Hepatocyte (in vitro differentiated cells): ENCODE results near the gene FEM1A. TPM values are rescaled to one million over a fixed set of nuclear protein-coding genes. Genes with fewer than 3 reads are reported as not detected.

Experiments used
- DNase-seq: peaks from one replicate; pipeline ENCODE4 v3.0.0-alpha.2; 2016; ENCODE audit warnings: low spot score
- H2AFZ ChIP-seq: fragments of 200-600 bp; sonication (generic); 2 replicates; pipeline ENCODE4 v1.6.0; 2016; ENCODE audit warnings: antibody characterized with exemption, mild to moderate bottlenecking
- H3K27ac ChIP-seq: fragments of 200-600 bp; sonication (generic); 2 replicates; pipeline ENCODE4 v1.5.1; 2016; ENCODE audit warnings: mild to moderate bottlenecking
- H3K27me3 ChIP-seq: fragments of 200-600 bp; sonication (generic); 2 replicates; pipeline ENCODE4 v1.6.1; 2016
- H3K36me3 ChIP-seq: fragments of 200-600 bp; sonication (generic); replicated peaks from 2 replicates; pipeline ENCODE4 v1.5.1; 2016; ENCODE audit warnings: low read depth; ENCODE audit not compliant: insufficient read depth
- H3K4me1 ChIP-seq: fragments of 200-600 bp; sonication (generic); 2 replicates; pipeline ENCODE4 v1.5.1; 2016; ENCODE audit warnings: mild to moderate bottlenecking, moderate library complexity; ENCODE audit not compliant: insufficient read depth
- H3K4me2 ChIP-seq: fragments of 200-600 bp; sonication (generic); 2 replicates; pipeline ENCODE4 v1.6.0; 2016
- H3K4me3 ChIP-seq: fragments of 200-600 bp; sonication (generic); 2 replicates; pipeline ENCODE4 v1.5.1; 2016; ENCODE audit warnings: mild to moderate bottlenecking
- H3K79me2 ChIP-seq: fragments of 200-600 bp; sonication (generic); 2 replicates; pipeline ENCODE4 v1.6.0; 2017; ENCODE audit warnings: mild to moderate bottlenecking
- H3K9me2 ChIP-seq: fragments of 200-600 bp; sonication (generic); replicated peaks from 2 replicates; pipeline ENCODE4 v1.6.0; 2017; ENCODE audit warnings: mild to moderate bottlenecking; ENCODE audit not compliant: insufficient read depth
- H3K9me3 ChIP-seq: fragments of 200-600 bp; sonication (generic); 2 replicates; pipeline ENCODE4 v1.5.1; 2016; ENCODE audit warnings: low read depth, mild to moderate bottlenecking
- H4K20me1 ChIP-seq: fragments of 200-600 bp; sonication (generic); 2 replicates; pipeline ENCODE4 v1.6.0; 2016; ENCODE audit warnings: mild to moderate bottlenecking; ENCODE audit not compliant: insufficient read depth, poor library complexity, severe bottlenecking
- EZH2 ChIP-seq: fragments of 200-600 bp; sonication (generic); IDR thresholded peaks from 2 replicates; pipeline ENCODE4 v1.6.1; 2016; ENCODE audit warnings: antibody characterized with exemption, mild to moderate bottlenecking, borderline replicate concordance
- EZH2phosphoT487 ChIP-seq: fragments of 200-600 bp; sonication (generic); IDR thresholded peaks from one replicate; pipeline ENCODE4 v1.6.1; 2018; ENCODE audit warnings: antibody characterized with exemption, mild to moderate bottlenecking, low read depth, moderate library complexity; ENCODE audit not compliant: unreplicated experiment, severe bottlenecking
- WGBS: methylation state at CpG from one replicate; pipeline ENCODE4 v1.1.6; 2016; ENCODE audit warnings: low lambda C conversion rate; ENCODE audit errors: missing lambda C conversion rate; 5-methylcytosine and 5-hydroxymethylcytosine counted together
- polyA plus RNA-seq: library from polyadenylated mRNA; unstranded; fragments of >200 nt; fragmentation: Nextera tagmentation; extraction: Ambion mirVana; gene quantifications from 2 replicates; pipeline ENCODE4 v1.2.1, GENCODE V29; 2016
- total RNA-seq: library from RNA; depleted of rRNA; stranded (reverse); fragments of >200 nt; gene quantifications from 2 replicates; pipeline ENCODE4 v1.2.3, GENCODE V29; 2014
- TF ChIP-seq, protein P1 (sequence below): fragments of 200-600 bp; sonication (generic); IDR thresholded peaks from 2 replicates; pipeline ENCODE4 v1.5.1; 2016; ENCODE audit warnings: antibody characterized with exemption, mild to moderate bottlenecking; ENCODE audit not compliant: poor library complexity

The FEM1A gene
- total and polyA plus RNA-seq, 2 experiments from 2014 or later = 1.3 to 9.2 TPM

DNA sequence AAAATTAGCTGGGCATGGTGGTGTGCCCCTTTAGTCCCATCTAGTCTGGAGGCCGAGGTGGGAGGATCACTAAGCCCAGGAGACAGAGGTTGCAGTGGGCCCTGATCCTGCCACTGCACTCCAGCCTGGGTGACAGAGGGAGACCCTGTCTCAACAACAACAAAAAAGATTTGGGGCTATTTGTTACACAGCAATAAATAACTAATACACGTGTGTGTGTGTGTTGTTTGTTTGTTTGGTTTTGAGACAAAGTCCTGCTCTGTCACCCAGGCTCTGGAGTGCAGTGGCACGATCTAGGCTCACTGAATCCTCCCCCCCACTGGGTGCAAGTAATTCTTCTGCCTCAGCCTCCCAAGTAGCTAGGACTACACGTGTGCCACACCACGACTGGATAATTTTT, 32.9 kb upstream of the FEM1A start:
- H3K79me2 ChIP-seq = no peaks in the 10 kb centered on the region
- no peaks in the 10 kb centered on the region for H3K36me3 ChIP-seq
- H3K4me3 ChIP-seq = no peak overlapping the region
- TF ChIP-seq EZH2 (no peak), EZH2phosphoT487 (no peak)
- TF ChIP-seq, protein P1, sequence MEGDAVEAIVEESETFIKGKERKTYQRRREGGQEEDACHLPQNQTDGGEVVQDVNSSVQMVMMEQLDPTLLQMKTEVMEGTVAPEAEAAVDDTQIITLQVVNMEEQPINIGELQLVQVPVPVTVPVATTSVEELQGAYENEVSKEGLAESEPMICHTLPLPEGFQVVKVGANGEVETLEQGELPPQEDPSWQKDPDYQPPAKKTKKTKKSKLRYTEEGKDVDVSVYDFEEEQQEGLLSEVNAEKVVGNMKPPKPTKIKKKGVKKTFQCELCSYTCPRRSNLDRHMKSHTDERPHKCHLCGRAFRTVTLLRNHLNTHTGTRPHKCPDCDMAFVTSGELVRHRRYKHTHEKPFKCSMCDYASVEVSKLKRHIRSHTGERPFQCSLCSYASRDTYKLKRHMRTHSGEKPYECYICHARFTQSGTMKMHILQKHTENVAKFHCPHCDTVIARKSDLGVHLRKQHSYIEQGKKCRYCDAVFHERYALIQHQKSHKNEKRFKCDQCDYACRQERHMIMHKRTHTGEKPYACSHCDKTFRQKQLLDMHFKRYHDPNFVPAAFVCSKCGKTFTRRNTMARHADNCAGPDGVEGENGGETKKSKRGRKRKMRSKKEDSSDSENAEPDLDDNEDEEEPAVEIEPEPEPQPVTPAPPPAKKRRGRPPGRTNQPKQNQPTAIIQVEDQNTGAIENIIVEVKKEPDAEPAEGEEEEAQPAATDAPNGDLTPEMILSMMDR = no peak
- 71% methylated on average over 5 of the region's 5 CpGs for WGBS
- no peak for DNase-seq
- H3K27me3 ChIP-seq = no peaks in the 10 kb centered on the region
- no peak overlapping the region for H3K27ac ChIP-seq
- H3K9me3 ChIP-seq = no peaks in the 10 kb centered on the region
- no peak overlapping the region for H2AFZ ChIP-seq
- H3K4me1 ChIP-seq = peaks cover 7% of the 10 kb centered on the region
- no peaks in the 10 kb centered on the region for H3K9me2 ChIP-seq
- no peaks in the 10 kb centered on the region for H4K20me1 ChIP-seq
- H3K4me2 ChIP-seq = no peak overlapping the region

DNA sequence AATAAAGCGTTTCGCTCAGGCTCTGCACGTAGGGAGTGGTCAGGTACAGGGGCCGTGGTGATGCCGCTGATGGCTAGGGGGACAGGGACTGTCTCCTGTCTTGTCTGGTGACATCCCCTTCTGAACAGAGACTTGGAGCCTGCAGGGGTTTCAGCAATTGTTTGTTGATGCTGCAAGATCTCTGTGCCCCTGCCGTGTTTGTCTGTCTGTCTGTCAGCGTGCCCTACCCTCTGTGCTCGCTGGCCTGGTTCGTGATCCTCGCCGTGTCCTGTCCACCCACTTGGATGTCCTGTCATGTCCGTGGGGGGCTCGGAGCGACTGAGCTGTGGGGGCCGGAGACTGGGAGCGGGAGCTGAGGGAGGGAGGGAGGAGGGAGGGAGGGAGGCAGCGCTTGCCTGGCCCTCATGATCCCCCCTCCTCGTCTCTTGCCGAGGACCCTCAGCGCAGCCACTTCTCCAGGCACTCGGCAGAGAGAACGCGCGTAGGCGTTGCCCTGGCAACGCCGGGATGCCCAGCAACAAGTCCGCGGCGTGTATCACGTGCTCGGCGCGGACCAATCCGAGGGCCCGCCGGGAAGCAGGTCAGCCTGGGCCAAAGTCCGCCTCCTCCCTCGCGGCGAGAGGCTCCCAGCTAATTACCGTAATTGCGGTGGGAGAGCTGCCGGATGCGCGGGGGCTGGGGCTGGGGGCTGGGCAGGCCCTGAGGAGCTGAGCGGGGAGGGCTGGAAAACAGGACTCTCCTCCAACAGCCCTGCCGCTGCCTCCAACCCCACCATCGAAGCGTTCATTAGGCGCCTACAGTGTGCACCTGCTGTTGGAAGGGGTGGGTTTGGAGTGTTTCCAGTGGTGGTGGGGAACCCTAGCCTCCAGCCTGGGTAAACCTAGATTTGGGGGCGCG, 31.9 kb upstream of the FEM1A start:
- Histone ChIP-seq H3K4me2 (peak overlapping the region; percentile 92), H3K36me3 (no peaks in the 10 kb centered on the region), H2AFZ (peak overlapping the region; percentile 58), H3K27me3 (no peaks in the 10 kb centered on the region), H3K27ac (no peak overlapping the region), H3K9me3 (no peaks in the 10 kb centered on the region), H4K20me1 (no peaks in the 10 kb centered on the region), H3K4me3 (no peak overlapping the region), H3K4me1 (peaks cover 7% of the 10 kb centered on the region), H3K9me2 (no peaks in the 10 kb centered on the region), H3K79me2 (no peaks in the 10 kb centered on the region)
- DNase-seq = peak; percentile 96
- WGBS = 6% methylated on average over 46 of the region's 53 CpGs
- TF ChIP-seq EZH2phosphoT487 (no peak), EZH2 (no peak)
- TF ChIP-seq, protein P1 = no peak

DNA sequence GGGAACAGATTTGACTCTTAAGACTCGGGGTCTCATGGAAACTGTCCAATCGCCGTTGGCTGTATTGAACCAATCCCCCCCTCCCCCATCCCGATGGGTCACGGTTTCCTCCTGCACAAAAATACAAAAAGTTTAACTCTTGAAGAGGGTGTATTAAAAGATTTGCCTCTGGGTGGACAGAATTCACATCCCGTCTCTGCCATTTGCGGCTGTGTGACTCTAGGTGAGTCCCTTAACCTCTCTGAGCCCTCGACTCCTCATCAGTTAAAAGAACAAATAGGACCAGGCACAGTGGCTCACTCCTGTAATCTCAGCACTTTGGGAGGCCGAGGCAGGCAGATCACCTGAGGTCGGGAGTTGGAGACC, 31.3 kb upstream of the FEM1A start:
- WGBS = 62% methylated on average over 10 of the region's 10 CpGs
- TF ChIP-seq, protein P1 = no peak
- no peak for TF ChIP-seq EZH2
- TF ChIP-seq EZH2phosphoT487 = no peak
- H3K27ac ChIP-seq = no peak overlapping the region

More for the DNA sequence above, 31.3 kb upstream of the FEM1A start:
- Histone ChIP-seq H3K4me3 (no peak overlapping the region), H3K79me2 (no peaks in the 10 kb centered on the region), H2AFZ (peak overlapping the region; percentile 58), H3K9me2 (no peaks in the 10 kb centered on the region), H3K4me1 (peaks cover 7% of the 10 kb centered on the region), H3K4me2 (peak overlapping the region; percentile 92), H3K27me3 (no peaks in the 10 kb centered on the region), H3K9me3 (no peaks in the 10 kb centered on the region), H4K20me1 (no peaks in the 10 kb centered on the region), H3K36me3 (no peaks in the 10 kb centered on the region)
- DNase-seq = no peak
